H9 (cell line): ENCODE results near the gene TM4SF20. TPM values are rescaled to one million over a fixed set of nuclear protein-coding genes. Genes with fewer than 3 reads are reported as not detected.

Source experiments
- DNase-seq: peaks from one replicate; pipeline ENCODE4 v3.0.0-alpha.2; 2017
- H2AFZ ChIP-seq: one replicate; pipeline ENCODE4 v1.6.1; 2013; ENCODE audit warnings: mild to moderate bottlenecking, low read length, control low read depth, moderate library complexity
- H2AK5ac ChIP-seq: 2 replicates; pipeline ENCODE4 v1.6.1; 2013; ENCODE audit warnings: low read length, control low read depth, mixed read lengths; ENCODE audit not compliant: insufficient read length
- H2BK120ac ChIP-seq: one replicate; pipeline ENCODE4 v1.6.1; 2013; ENCODE audit warnings: low read depth, mild to moderate bottlenecking, low read length, control low read depth, inconsistent platforms; ENCODE audit not compliant: poor library complexity, severe bottlenecking
- H2BK12ac ChIP-seq: 2 replicates; pipeline ENCODE4 v1.6.1; 2013; ENCODE audit warnings: low read length, control low read depth, mixed read lengths, low read depth; ENCODE audit not compliant: insufficient read length
- H2BK15ac ChIP-seq: 2 replicates; pipeline ENCODE4 v1.6.1; 2013; ENCODE audit warnings: low read depth, low read length, control low read depth
- H2BK20ac ChIP-seq: one replicate; pipeline ENCODE4 v1.6.1; 2013; ENCODE audit warnings: low read depth, mild to moderate bottlenecking, low read length, control low read depth, inconsistent platforms; ENCODE audit not compliant: poor library complexity, severe bottlenecking
- H2BK5ac ChIP-seq: 2 replicates; pipeline ENCODE4 v1.6.1; 2013; ENCODE audit warnings: low read length, control low read depth, mixed read lengths; ENCODE audit not compliant: insufficient read length
- H3K14ac ChIP-seq: 2 replicates; pipeline ENCODE4 v1.6.1; 2013; ENCODE audit warnings: low read length, control low read depth; ENCODE audit not compliant: insufficient read depth
- H3K18ac ChIP-seq: 2 replicates; pipeline ENCODE4 v1.6.1; 2013; ENCODE audit warnings: low read depth, mild to moderate bottlenecking, mixed read lengths, low read length, control low read depth; ENCODE audit not compliant: insufficient read length
- H3K23ac ChIP-seq: 2 replicates; pipeline ENCODE4 v1.6.1; 2013; ENCODE audit warnings: low read length, control low read depth, mixed read lengths, low read depth; ENCODE audit not compliant: insufficient read length
- H3K23me2 ChIP-seq: 2 replicates; pipeline ENCODE4 v1.6.1; 2013; ENCODE audit warnings: low read depth, mild to moderate bottlenecking, mixed read lengths, low read length, control low read depth; ENCODE audit not compliant: insufficient read length, poor library complexity, severe bottlenecking
- H3K27ac ChIP-seq: 2 replicates; pipeline ENCODE4 v1.5.1; 2013; ENCODE audit warnings: low read length, control low read depth, mixed read lengths, low read depth; ENCODE audit not compliant: insufficient read length
- H3K27me3 ChIP-seq: 2 replicates; pipeline ENCODE4 v1.6.1; 2013; ENCODE audit warnings: low read length, control low read depth, inconsistent platforms; ENCODE audit not compliant: insufficient read depth
- H3K4ac ChIP-seq: 2 replicates; pipeline ENCODE4 v1.6.1; 2013; ENCODE audit warnings: low read depth, mild to moderate bottlenecking, control low read depth, inconsistent platforms, low read length, moderate library complexity
- H3K4me1 ChIP-seq: 2 replicates; pipeline ENCODE4 v1.6.1; 2013; ENCODE audit warnings: low read length, control low read depth, inconsistent platforms; ENCODE audit not compliant: insufficient read depth
- H3K4me2 ChIP-seq: 2 replicates; pipeline ENCODE4 v1.6.1; 2013; ENCODE audit warnings: low read length, control low read depth, mixed read lengths; ENCODE audit not compliant: insufficient read length, insufficient read depth
- H3K56ac ChIP-seq: 2 replicates; pipeline ENCODE4 v1.6.1; 2013; ENCODE audit warnings: low read depth, mild to moderate bottlenecking, mixed read lengths, low read length, control low read depth; ENCODE audit not compliant: insufficient read length
- H3K79me1 ChIP-seq: 2 replicates; pipeline ENCODE4 v1.6.1; 2013; ENCODE audit warnings: low read depth, mild to moderate bottlenecking, moderate library complexity, low read length, control low read depth, inconsistent platforms; ENCODE audit not compliant: insufficient read depth, poor library complexity, severe bottlenecking
- H3K79me2 ChIP-seq: 2 replicates; pipeline ENCODE4 v1.6.1; 2013; ENCODE audit warnings: low read length, control low read depth, inconsistent platforms; ENCODE audit not compliant: insufficient read depth
- H3K9ac ChIP-seq: 2 replicates; pipeline ENCODE4 v1.6.1; 2013; ENCODE audit warnings: low read length, control low read depth, mixed read lengths; ENCODE audit not compliant: insufficient read length; ENCODE audit errors: extremely low read depth
- H3K9me3 ChIP-seq: one replicate; pipeline ENCODE4 v1.6.1; 2013; ENCODE audit warnings: low read depth, low read length, inconsistent platforms; ENCODE audit not compliant: control insufficient read depth
- H3T11ph ChIP-seq: one replicate; pipeline ENCODE4 v1.6.1; 2013; ENCODE audit warnings: mild to moderate bottlenecking, low read length, control low read depth, inconsistent platforms
- H4K20me1 ChIP-seq: one replicate; pipeline ENCODE4 v1.6.1; 2013; ENCODE audit not compliant: control insufficient read depth, insufficient read length, insufficient read depth
- H4K5ac ChIP-seq: 2 replicates; pipeline ENCODE4 v1.6.1; 2013; ENCODE audit warnings: low read depth, mild to moderate bottlenecking, mixed read lengths, low read length, control low read depth; ENCODE audit not compliant: insufficient read length
- H4K8ac ChIP-seq: replicated peaks from 2 replicates; pipeline ENCODE4 v1.6.1; 2013; ENCODE audit warnings: low read length, control low read depth, mixed read lengths, low read depth; ENCODE audit not compliant: insufficient read length
- H4K91ac ChIP-seq: 2 replicates; pipeline ENCODE4 v1.6.1; 2013; ENCODE audit warnings: low read depth, mild to moderate bottlenecking, moderate library complexity, mixed read lengths, low read length, control low read depth; ENCODE audit not compliant: insufficient read length
- H3K27ac Mint-ChIP-seq, 3 experiments: 2 replicates in 2 of 3; 3 replicates in 1 of 3; pipeline ENCODE4 v1.8.0; 2020 to 2021; ENCODE audit warnings: mixed read lengths in 3 of 3, mild to moderate bottlenecking in 1 of 3, moderate library complexity in 1 of 3
- H3K27me3 Mint-ChIP-seq: 2 replicates; pipeline ENCODE4 v1.8.0; 2021; ENCODE audit warnings: low read depth, mild to moderate bottlenecking, moderate library complexity, mixed read lengths
- H3K36me3 Mint-ChIP-seq, 3 experiments: 2 replicates in 2 of 3; 3 replicates in 1 of 3; pipeline ENCODE4 v1.8.0; 2020 to 2021; ENCODE audit warnings: low read depth in 3 of 3, mixed read lengths in 3 of 3; ENCODE audit not compliant: insufficient read depth in 1 of 3
- H3K4me1 Mint-ChIP-seq, 2 experiments: 2 replicates each; pipeline ENCODE4 v1.8.0; 2020; ENCODE audit warnings: mixed read lengths in 2 of 2
- H3K4me3 Mint-ChIP-seq, 2 experiments: 2 replicates in 1 of 2; 3 replicates in 1 of 2; pipeline ENCODE4 v1.8.0; 2020 to 2021; ENCODE audit warnings: mild to moderate bottlenecking in 2 of 2, mixed read lengths in 2 of 2, moderate library complexity in 1 of 2
- H3K9me3 Mint-ChIP-seq, 2 experiments: 2 replicates in 1 of 2; 3 replicates in 1 of 2; pipeline ENCODE4 v1.8.0; 2020; ENCODE audit warnings: mild to moderate bottlenecking in 2 of 2, mixed read lengths in 2 of 2, moderate library complexity in 1 of 2
- WGBS: extraction: QIAGEN DNeasy Blood & Tissue Kit; methylation state at CpG from one replicate; pipeline ENCODE4 v1.1.7; 2013; ENCODE audit warnings: missing lambda C conversion rate, low lambda C conversion rate, mixed read lengths; ENCODE audit not compliant: insufficient read length; ENCODE audit errors: extremely low coverage; 5-methylcytosine and 5-hydroxymethylcytosine counted together
- total RNA-seq: library from RNA; stranded (reverse); gene quantifications from 2 replicates; pipeline ENCODE4 v1.2.1, GENCODE V29; 2021
- TF ChIP-seq, protein P1 (sequence below): fragments of 200-600 bp; sonication (generic); conservative IDR thresholded peaks from 3 replicates; pipeline ENCODE4 v1.8.0; 2021; ENCODE audit warnings: antibody characterized with exemption, mild to moderate bottlenecking

The TM4SF20 gene
- total RNA-seq, 1 experiment from 2014 or later = not detected

DNA sequence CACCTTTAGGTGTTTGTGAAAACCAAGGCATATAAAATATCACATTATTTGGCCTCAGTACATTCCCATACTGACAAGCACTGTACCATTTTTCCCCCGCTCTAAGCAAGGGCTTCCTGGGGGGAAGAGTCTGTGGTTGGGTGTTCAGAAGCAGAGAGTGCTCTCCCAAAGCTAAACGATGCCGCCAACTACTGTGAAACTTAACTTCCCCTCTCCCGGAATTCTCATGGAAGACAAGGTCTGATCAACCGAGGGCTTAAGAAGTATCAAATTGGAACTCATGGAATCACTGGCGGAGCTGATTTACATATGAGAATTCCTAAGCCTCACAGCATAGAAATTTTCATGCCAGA is 54.5 kb downstream of the TM4SF20 start:
- H3K14ac ChIP-seq = peak overlapping the region; percentile 76; the same call in 1 of the 2 replicates

More for the DNA sequence above, 54.5 kb downstream of the TM4SF20 start:
- Mint-ChIP-seq H3K27me3 (no peaks in the 10 kb centered on the region), H3K9me3 (peaks cover 38 to 40% of the 10 kb centered on the region in 2 experiments), H3K36me3 (peaks cover 21 to 43% (median 33%) of the 10 kb centered on the region in 3 experiments), H3K4me3 (peak overlapping the region; percentile 93 to 94), H3K27ac (peak overlapping the region; percentile 52 to 95 (median 93); a peak in 6 of 7 replicates), H3K4me1 (peaks cover 32 to 34% of the 10 kb centered on the region in 2 experiments)
- Histone ChIP-seq H4K8ac (no peak overlapping the region), H2BK15ac (no peak overlapping the region), H2AK5ac (no peak overlapping the region), H3T11ph (peak overlapping the region; percentile 79), H4K91ac (no peak overlapping the region), H2BK12ac (no peak overlapping the region), H3K4me1 (no peaks in the 10 kb centered on the region; the same call in 1 of the 2 replicates), H3K18ac (peak overlapping the region; percentile 51), H3K4ac (no peak overlapping the region), H3K4me2 (peak overlapping the region; percentile 95), H3K9ac (peak overlapping the region; percentile 82), H3K9me3 (no peaks in the 10 kb centered on the region), H2BK20ac (no peak overlapping the region), H3K27me3 (no peaks in the 10 kb centered on the region), H4K5ac (no peak overlapping the region), H2AFZ (peak overlapping the region; percentile 96), H2BK120ac (no peak overlapping the region), H3K27ac (no peak overlapping the region), H3K56ac (no peak overlapping the region), H3K79me2 (peaks cover 2% of the 10 kb centered on the region; the same call in 1 of the 2 replicates), H4K20me1 (no peaks in the 10 kb centered on the region), H3K23ac (no peak overlapping the region), H3K79me1 (no peaks in the 10 kb centered on the region), H2BK5ac (no peak overlapping the region), H3K23me2 (peaks cover 6% of the 10 kb centered on the region)
- peak; percentile 29 for DNase-seq
- no CpG with 5 or more reads among the region's 6 CpGs for WGBS
- TF ChIP-seq, protein P1, sequence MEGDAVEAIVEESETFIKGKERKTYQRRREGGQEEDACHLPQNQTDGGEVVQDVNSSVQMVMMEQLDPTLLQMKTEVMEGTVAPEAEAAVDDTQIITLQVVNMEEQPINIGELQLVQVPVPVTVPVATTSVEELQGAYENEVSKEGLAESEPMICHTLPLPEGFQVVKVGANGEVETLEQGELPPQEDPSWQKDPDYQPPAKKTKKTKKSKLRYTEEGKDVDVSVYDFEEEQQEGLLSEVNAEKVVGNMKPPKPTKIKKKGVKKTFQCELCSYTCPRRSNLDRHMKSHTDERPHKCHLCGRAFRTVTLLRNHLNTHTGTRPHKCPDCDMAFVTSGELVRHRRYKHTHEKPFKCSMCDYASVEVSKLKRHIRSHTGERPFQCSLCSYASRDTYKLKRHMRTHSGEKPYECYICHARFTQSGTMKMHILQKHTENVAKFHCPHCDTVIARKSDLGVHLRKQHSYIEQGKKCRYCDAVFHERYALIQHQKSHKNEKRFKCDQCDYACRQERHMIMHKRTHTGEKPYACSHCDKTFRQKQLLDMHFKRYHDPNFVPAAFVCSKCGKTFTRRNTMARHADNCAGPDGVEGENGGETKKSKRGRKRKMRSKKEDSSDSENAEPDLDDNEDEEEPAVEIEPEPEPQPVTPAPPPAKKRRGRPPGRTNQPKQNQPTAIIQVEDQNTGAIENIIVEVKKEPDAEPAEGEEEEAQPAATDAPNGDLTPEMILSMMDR = no peak
